ENCODE measurements around the gene CD34.
"Not testable (repeated sequence)": the region's sequence is repeated elsewhere in the genome, so short reads cannot be mapped to it uniquely, and the experiment has no call there.

CD34 gene

GRCh38 chr1:207898836-207899235, 12.1 kb downstream of the CD34 start:
- no peak for DNase-seq (ENCODE audit: low read depth)

- DNase-seq (ENCODE audit: low read depth), result no peak
Observed at GRCh38 chr1:207898260-207898659, 12.7 kb downstream of the CD34 start.

- no peak for DNase-seq (ENCODE audit: low read depth)
Observed at GRCh38 chr1:207897188-207897587, 13.7 kb downstream of the CD34 start.

DNA sequence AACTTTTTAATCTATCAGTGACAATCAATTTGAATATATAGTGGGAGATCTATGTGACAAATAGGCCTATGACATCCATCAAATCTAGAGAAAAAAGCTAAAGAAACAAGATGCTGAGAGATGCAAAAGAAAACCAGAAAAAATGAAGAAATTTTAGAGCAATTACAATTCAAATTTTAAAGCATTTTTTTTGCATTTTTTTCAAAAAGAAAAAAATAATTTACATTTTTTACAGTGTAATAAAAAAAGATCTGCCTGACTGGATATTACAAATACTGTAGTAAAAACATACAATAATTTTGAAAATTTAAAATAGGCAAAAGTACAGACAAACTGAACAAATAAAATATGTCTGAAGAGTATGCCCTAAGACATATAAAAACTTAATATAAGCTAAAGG, 14.4 kb downstream of the CD34 start:
- DNase-seq (ENCODE audit: low read depth), result no peak

GRCh38 chr1:207894704-207895103, 16.2 kb downstream of the CD34 start:
- no peak for DNase-seq (ENCODE audit: low read depth)

- DNase-seq (ENCODE audit: low read depth), result no peak
Observed at GRCh38 chr1:207893737-207894582, 17.0 kb downstream of the CD34 start.

GRCh38 chr1:207892764-207893163, 18.2 kb downstream of the CD34 start:
- DNase-seq (ENCODE audit: low read depth), result no peak

DNA sequence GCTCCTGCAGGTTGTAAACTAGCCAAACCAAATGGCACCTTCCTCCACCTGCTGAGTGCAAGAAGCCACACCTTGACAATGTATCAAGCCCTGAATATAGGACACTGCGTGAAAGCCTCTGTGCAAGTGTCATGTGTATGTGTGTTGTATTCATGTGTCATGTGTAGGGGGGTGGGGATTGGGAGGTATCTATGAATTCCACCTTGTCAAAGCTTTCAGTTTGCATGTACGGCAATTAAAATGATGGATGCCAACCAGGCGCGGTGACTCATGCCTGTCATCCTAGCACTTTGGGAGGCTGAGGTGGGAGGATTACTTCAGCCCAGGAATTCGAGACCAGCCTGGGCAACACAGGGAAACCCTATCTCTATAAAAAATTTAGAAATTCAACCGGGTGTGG, 19.8 kb downstream of the CD34 start:
- DNase-seq (ENCODE audit: low read depth), result no peak

DNA sequence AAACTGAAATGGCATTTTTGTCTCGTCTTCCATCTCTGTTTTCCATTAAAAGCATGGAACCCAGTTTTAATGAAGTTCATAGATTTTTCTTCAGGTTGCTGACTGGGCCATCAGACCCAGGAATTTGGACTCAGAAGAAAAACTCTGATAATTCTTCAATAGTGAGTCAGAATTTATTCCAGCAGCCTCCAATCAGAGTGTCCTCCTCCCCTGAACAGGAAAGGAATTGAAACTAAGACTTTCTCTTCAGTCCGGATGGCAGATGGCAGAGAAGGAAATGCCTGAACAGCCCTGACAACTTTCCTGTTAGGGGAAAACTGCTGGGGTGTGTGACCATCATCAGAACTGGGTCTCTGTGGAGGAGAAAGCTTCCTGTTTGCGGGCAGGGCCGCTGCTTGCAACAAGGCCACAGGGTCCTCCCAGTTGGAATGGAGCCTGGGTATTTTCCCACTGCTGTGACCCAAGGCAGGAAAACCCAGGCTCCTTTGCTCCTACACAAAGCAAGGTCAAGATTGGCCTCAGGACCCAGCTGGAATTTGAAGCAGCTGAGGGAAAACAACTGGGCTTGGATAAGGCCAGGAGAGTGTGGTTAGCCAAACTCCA, 20.7 kb downstream of the CD34 start:
- DNase-seq (ENCODE audit: low read depth), result no peak

DNA sequence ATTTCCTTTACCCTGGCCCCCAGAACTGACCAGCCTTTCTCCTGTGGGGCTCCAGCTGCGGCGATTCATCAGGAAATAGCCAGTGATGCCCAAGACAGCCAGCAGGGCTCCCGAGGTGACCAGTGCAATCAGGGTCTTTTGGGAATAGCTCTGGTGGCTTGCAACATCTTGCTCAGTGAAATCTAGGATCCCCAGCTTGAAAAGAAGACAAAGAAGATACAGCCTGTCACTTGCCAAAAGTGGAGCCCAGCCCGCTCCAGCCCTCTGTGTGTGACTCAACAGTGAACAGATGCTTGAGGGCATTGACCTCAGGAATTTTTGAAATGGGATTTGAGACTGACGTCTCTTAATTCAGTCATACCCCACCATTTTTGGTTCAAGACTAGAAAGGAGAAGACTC, 22.3 kb downstream of the CD34 start:
- DNase-seq (ENCODE audit: low read depth), result no peak

GRCh38 chr1:207887542-207888201, 23.3 kb downstream of the CD34 start:
- no peak for DNase-seq (ENCODE audit: low read depth)

DNA sequence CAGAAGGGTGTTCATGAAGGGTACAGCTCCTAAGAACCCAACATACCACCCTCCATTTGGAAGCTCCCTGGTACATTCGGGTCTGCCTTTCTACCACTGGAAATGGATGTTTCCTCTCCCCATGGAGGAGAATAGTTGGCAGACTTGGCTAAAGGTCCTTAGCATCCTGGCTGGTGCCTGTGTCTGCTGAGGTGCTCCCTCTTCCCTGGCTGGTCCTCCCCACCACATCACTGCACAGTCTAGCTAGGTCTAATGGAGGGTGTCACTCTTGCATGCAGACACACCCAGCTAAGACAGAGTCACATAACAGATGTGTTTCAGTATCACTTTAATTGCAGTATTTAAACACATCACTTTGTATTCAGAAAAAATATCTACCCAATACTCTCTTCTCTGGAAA, 24.7 kb downstream of the CD34 start:
- DNase-seq (ENCODE audit: low read depth), result no peak

- peak; percentile 51 for DNase-seq (ENCODE audit: low read depth)
Observed at GRCh38 chr1:207885129-207886032, 25.5 kb downstream of the CD34 start.

DNA sequence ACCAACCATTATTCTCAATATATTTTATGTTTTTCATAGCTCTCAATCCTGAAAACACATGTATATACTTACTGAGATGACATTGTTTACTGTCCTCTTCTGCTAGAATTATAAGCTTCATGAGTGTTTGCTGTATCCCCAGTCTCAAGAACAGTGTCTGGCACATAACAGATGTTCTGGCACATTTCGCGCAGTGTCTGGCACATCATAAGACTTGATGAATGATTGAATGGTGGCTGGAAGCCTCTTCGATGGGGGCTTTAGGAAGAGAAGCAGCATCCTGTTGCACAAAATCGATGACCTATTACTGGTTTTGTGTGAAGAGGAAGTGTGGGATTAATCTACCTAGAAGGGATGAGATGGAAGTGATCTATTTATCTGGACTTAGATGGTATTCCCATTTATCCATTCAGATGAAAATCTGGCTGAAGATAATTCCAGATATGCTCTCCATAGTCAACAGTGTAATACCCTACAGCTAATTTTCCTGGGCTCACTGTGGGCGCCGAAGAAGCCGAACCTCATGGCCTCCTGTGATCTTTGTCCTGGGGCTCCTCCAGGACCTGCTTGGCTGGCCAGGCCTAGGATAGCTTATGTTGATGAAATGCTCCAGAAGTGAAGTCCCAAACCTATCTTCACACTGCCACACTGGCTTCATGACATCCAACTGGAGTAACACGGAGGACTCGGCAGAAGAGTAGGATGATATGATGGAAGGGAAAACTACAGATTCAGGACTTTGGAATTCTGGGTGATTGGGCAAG, 26.5 kb downstream of the CD34 start:
- DNase-seq (ENCODE audit: low read depth), result no peak

DNA sequence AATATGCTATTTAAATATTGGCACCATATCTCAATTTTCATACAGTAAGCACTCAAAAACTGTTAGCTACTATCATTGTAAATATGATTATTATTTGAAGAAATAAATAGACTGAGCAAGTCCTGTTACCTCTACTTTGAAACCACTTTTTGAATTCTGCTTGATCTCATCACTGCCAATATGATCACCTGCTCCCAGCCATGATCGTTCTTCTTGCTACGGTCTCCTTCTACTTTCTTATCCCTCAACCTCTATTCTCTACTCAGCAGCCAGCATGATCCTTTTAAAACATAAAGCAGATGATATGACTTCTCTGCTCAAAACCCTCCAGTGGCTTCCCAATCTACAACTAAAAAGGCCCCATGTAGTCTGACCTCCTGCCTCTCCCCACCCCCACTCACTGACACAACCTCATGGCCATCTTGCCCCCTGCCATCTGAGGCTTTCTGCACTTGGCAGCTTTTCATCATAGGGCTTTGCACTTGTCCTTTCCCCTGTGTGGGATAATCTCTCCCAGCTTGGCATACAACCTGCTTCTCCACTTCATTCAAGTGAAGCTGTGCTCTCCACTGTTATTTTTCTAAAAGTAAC, 27.2 kb downstream of the CD34 start:
- no peak for DNase-seq (ENCODE audit: low read depth)

- no peak for DNase-seq (ENCODE audit: low read depth)
Observed at GRCh38 chr1:207883104-207883651, 27.7 kb downstream of the CD34 start.

- no peak for DNase-seq (ENCODE audit: low read depth)
Observed at GRCh38 chr1:207882692-207883091, 28.2 kb downstream of the CD34 start.

GRCh38 chr1:207878939-207879338, 32.0 kb downstream of the CD34 start:
- DNase-seq (ENCODE audit: low read depth), result no peak

DNA sequence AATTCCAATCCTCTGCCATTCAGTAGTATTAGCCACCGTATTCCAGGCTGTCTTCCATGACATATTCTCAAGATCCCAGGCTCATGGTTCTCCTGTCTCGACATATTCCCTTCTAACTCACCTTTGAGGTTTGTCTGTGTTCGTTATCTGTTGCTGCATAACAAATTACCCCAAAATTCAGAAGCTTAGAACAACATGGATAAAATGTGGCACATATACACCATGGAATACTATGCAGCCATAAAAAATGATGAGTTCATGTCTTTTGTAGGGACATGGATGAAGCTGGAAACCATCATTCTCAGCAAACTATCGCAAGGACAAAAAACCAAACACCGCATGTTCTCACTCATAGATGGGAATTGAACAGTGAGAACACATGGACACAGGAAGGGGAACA, 33.0 kb downstream of the CD34 start:
- not testable (repeated sequence) for DNase-seq (ENCODE audit: low read depth)

DNA sequence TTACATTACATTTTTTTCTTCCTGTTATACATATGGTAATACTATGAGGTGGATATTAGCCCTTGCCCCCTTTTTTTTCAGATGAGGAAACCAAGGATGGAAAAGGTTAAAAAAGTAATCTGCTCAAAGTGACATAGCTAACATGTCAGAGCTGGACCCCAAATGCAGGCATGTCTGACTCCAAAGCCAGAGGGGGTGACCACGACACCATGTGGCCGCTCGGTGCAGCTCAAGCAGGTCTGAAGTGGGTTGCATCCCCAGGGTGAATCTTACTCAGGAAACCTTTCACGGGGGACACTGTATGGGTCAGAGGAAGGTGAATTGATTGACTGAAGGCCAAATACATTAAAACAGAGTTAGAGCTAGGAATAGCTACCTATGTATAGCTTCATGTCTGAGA, 34.8 kb downstream of the CD34 start:
- DNase-seq (ENCODE audit: low read depth), result no peak

GRCh38 chr1:207875532-207875931, 35.4 kb downstream of the CD34 start:
- no peak for DNase-seq (ENCODE audit: low read depth)
